ENCODE measurements around the gene PRAME.

DNA sequence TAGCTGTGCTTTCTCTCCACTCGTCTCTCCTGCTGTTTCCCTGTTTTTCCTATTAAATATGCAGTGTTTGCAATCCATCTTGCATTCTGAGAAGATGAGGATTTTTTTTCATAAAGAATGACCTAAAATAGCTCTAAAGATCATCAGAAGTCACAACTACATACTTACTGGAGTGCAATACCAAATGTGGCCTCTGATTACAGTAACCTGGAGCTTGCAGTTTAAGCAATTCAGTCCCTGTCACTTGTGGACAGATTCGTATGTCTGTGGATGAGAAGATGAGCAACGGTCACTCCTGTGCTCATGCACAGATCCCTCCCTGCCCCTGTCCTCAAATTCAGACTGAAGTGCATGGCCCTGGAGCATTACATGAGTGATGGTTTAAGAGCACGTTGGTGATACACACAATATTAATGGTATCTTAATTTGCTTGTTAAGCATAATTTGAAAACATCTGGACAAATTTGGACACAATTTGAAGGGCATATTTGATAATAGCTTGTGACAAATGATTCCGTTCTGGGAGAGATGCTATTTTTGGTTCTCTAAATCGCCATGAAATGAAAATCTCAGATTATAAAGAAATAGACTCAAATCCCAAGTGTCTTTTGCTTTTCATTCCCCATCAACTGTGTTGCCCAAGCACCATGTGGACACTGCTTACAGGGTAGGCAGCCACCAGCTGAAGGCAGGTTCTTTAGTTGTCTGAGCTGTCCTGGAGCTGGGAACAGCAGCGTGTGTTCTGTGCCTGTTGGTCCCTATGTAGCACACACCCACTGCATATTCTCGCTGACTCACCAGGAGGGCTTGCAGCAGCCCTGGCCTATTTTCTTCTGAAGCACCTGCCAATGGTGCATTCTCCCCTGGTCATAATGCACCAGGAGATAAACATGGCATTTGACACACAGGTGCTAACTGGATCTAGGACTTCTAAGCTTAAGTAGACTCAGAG, 32.6 kb upstream of the PRAME start:
- no peak for TF ChIP-seq POLR2A (IDR thresholded peaks at IDR 0.05)
- TF ChIP-seq, protein P1, sequence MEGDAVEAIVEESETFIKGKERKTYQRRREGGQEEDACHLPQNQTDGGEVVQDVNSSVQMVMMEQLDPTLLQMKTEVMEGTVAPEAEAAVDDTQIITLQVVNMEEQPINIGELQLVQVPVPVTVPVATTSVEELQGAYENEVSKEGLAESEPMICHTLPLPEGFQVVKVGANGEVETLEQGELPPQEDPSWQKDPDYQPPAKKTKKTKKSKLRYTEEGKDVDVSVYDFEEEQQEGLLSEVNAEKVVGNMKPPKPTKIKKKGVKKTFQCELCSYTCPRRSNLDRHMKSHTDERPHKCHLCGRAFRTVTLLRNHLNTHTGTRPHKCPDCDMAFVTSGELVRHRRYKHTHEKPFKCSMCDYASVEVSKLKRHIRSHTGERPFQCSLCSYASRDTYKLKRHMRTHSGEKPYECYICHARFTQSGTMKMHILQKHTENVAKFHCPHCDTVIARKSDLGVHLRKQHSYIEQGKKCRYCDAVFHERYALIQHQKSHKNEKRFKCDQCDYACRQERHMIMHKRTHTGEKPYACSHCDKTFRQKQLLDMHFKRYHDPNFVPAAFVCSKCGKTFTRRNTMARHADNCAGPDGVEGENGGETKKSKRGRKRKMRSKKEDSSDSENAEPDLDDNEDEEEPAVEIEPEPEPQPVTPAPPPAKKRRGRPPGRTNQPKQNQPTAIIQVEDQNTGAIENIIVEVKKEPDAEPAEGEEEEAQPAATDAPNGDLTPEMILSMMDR (IDR thresholded peaks at IDR 0.05), result peak in 3 of 12 donors; percentile 18 to 38 (median 30)

Measured in heart left ventricle (tissue), 13 donors.